Type B pancreatic cell (in vitro differentiated cells): Measurements from ENCODE around the gene IQGAP2. TPM values are rescaled to one million over a fixed set of nuclear protein-coding genes. Genes with fewer than 3 reads are reported as not detected.

Experiments
- DNase-seq: peaks from one replicate; pipeline ENCODE4 v3.0.0; 2021; ENCODE audit warnings: mixed read lengths; ENCODE audit not compliant: unreplicated experiment; ENCODE audit errors: extremely low spot score
- H3K27ac Mint-ChIP-seq: 2 replicates; pipeline ENCODE4 v1.8.0; 2021; ENCODE audit warnings: mild to moderate bottlenecking, mixed read lengths
- H3K27me3 Mint-ChIP-seq: 2 replicates; pipeline ENCODE4 v1.8.0; 2021; ENCODE audit warnings: mixed read lengths
- H3K36me3 Mint-ChIP-seq: 2 replicates; pipeline ENCODE4 v1.8.0; 2021; ENCODE audit warnings: mixed read lengths
- H3K4me1 Mint-ChIP-seq: one replicate; pipeline ENCODE4 v1.8.0; 2021; ENCODE audit warnings: mixed read lengths; ENCODE audit not compliant: unreplicated experiment
- H3K4me3 Mint-ChIP-seq: 2 replicates; pipeline ENCODE4 v1.8.0; 2021; ENCODE audit warnings: mild to moderate bottlenecking, mixed read lengths
- H3K9me3 Mint-ChIP-seq: 2 replicates; pipeline ENCODE4 v1.8.0; 2021; ENCODE audit warnings: mixed read lengths
- CTCF ChIP-seq: fragments of 200-600 bp; sonication (generic); conservative IDR thresholded peaks from 2 replicates; pipeline ENCODE4 v1.5.0; 2021; ENCODE audit warnings: antibody characterized with exemption, mild to moderate bottlenecking
- total RNA-seq: library from RNA; stranded (reverse); gene quantifications from 2 replicates; pipeline ENCODE4 v1.2.1, GENCODE V29; 2021; ENCODE audit warnings: low replicate concordance

Gene IQGAP2
- total RNA-seq, 1 donor from 2014 or later = 24.7 TPM

- H3K9me3 Mint-ChIP-seq = no peaks in the 10 kb centered on the region
- no peak overlapping the region for H3K27ac Mint-ChIP-seq
- TF ChIP-seq CTCF = no peak
- H3K4me3 Mint-ChIP-seq = no peak overlapping the region
- H3K27me3 Mint-ChIP-seq = peaks cover 9% of the 10 kb centered on the region
- no peak for DNase-seq
- peaks cover 28% of the 10 kb centered on the region for H3K4me1 Mint-ChIP-seq
- H3K36me3 Mint-ChIP-seq = no peaks in the 10 kb centered on the region
Measured at GRCh38 chr5:76406673-76407072, 3.6 kb downstream of the IQGAP2 start.

- no peak overlapping the region for H3K4me3 Mint-ChIP-seq
- TF ChIP-seq CTCF = no peak
- H3K36me3 Mint-ChIP-seq = no peaks in the 10 kb centered on the region
- no peak for DNase-seq
- H3K27ac Mint-ChIP-seq = no peak overlapping the region
- peaks cover 4% of the 10 kb centered on the region for H3K27me3 Mint-ChIP-seq
- no peaks in the 10 kb centered on the region for H3K9me3 Mint-ChIP-seq
- peaks cover 28% of the 10 kb centered on the region for H3K4me1 Mint-ChIP-seq
Measured at GRCh38 chr5:76408104-76408654, 5.1 kb downstream of the IQGAP2 start.

- H3K4me1 Mint-ChIP-seq = peaks cover 15% of the 10 kb centered on the region
Measured at GRCh38 chr5:76412511-76412910, 9.4 kb downstream of the IQGAP2 start.

GRCh38 chr5:76413746-76414145 lies 10.7 kb downstream of the IQGAP2 start:
- Mint-ChIP-seq H3K36me3 (no peaks in the 10 kb centered on the region), H3K9me3 (no peaks in the 10 kb centered on the region), H3K27ac (no peak overlapping the region), H3K27me3 (no peaks in the 10 kb centered on the region), H3K4me3 (no peak overlapping the region), H3K4me1 (peaks cover 15% of the 10 kb centered on the region)
- no peak for DNase-seq
- TF ChIP-seq CTCF = no peak

More at GRCh38 chr5:76412511-76412910, 9.4 kb downstream of the IQGAP2 start:
- no peak overlapping the region for H3K4me3 Mint-ChIP-seq
- no peak for TF ChIP-seq CTCF
- no peak overlapping the region for H3K27ac Mint-ChIP-seq
- no peak for DNase-seq
- H3K36me3 Mint-ChIP-seq = no peaks in the 10 kb centered on the region
- no peaks in the 10 kb centered on the region for H3K27me3 Mint-ChIP-seq
- no peaks in the 10 kb centered on the region for H3K9me3 Mint-ChIP-seq

- Mint-ChIP-seq H3K9me3 (no peaks in the 10 kb centered on the region), H3K4me1 (peaks cover 11% of the 10 kb centered on the region), H3K36me3 (no peaks in the 10 kb centered on the region), H3K27ac (no peak overlapping the region), H3K27me3 (no peaks in the 10 kb centered on the region), H3K4me3 (no peak overlapping the region)
- TF ChIP-seq CTCF = no peak
- no peak for DNase-seq
Measured at GRCh38 chr5:76414788-76415187, 11.7 kb downstream of the IQGAP2 start.

GRCh38 chr5:76415855-76416254 lies 12.8 kb downstream of the IQGAP2 start:
- DNase-seq = no peak
- no peaks in the 10 kb centered on the region for H3K9me3 Mint-ChIP-seq
- no peak overlapping the region for H3K27ac Mint-ChIP-seq
- H3K27me3 Mint-ChIP-seq = no peaks in the 10 kb centered on the region
- no peaks in the 10 kb centered on the region for H3K36me3 Mint-ChIP-seq
- no peak for TF ChIP-seq CTCF
- H3K4me3 Mint-ChIP-seq = no peak overlapping the region
- peaks cover 11% of the 10 kb centered on the region for H3K4me1 Mint-ChIP-seq
